T-cell (primary cell): ENCODE measurements around the gene ACOX3. TPM values are rescaled to one million over a fixed set of nuclear protein-coding genes. Genes with fewer than 3 reads are reported as not detected.

Experiments
- ATAC-seq, 4 experiments: fragments of 200-7000 bp in 3 of 4; fragments of 150-1000 bp in 1 of 4; cut with Tn5 transposase; replicated peaks in 1 of 4; 1 replicate in 3 of 4; 2 replicates in 1 of 4; pipeline ENCODE4 v1.10.0; 2021; ENCODE audit warnings: moderate library complexity in 3 of 4, mild to moderate bottlenecking in 2 of 4, moderate number of reproducible peaks in 1 of 4
- CTCF ChIA-PET, 2 donors: fragments of 300-600 bp; sonication (Branson Sonifier 250); formaldehyde crosslinking; loops; one replicate each; lab custom pipeline; 2022; ENCODE audit warnings: antibody characterized with exemption in 2 of 2; lab: Charles Lee
- POLR2A ChIA-PET, 2 donors: fragments of 300-600 bp; sonication (Branson Sonifier 250); formaldehyde crosslinking; loops; one replicate each; lab custom pipeline; 2022; ENCODE audit warnings: antibody characterized with exemption in 2 of 2; lab: Charles Lee
- DNase-seq, 35 experiments: peaks; one replicate each; pipeline versions ENCODE4 v3.0.0 to v3.0.0-alpha.2; 2013 to 2023
- H3K27ac ChIP-seq: one replicate; pipeline ENCODE4 v1.5.1; 2013; ENCODE audit warnings: low read length
- H3K27me3 ChIP-seq, 2 experiments: replicated peaks in 1 of 2; 1 replicate in 1 of 2; 2 replicates in 1 of 2; pipeline versions ENCODE4 v1.6.1 to v1.7.0; 2013; ENCODE audit warnings: low read length in 1 of 2, mixed read lengths in 1 of 2; ENCODE audit not compliant: control insufficient read depth in 2 of 2, insufficient read depth in 2 of 2; ENCODE audit errors: extremely low read depth in 1 of 2
- H3K36me3 ChIP-seq, 2 donors: 1 replicate in 1 of 2; 2 replicates in 1 of 2; pipeline versions ENCODE4 v1.6.1 to v1.7.0; 2013; ENCODE audit warnings: low read length in 1 of 2; ENCODE audit not compliant: control insufficient read depth in 2 of 2, insufficient read depth in 1 of 2; ENCODE audit errors: extremely low read depth in 1 of 2
- H3K4me1 ChIP-seq, 2 experiments: 1 replicate in 1 of 2; 2 replicates in 1 of 2; pipeline versions ENCODE4 v1.6.1 to v1.7.0; 2013; ENCODE audit warnings: low read length in 2 of 2, mixed read lengths in 1 of 2; ENCODE audit not compliant: insufficient read depth in 2 of 2, control insufficient read depth in 1 of 2; ENCODE audit errors: extremely low read depth in 1 of 2
- H3K4me3 ChIP-seq, 2 donors: 1 replicate in 1 of 2; 2 replicates in 1 of 2; pipeline versions ENCODE4 v1.5.1 to v1.7.0; 2013; ENCODE audit warnings: mild to moderate bottlenecking in 2 of 2, low read length in 1 of 2, moderate library complexity in 1 of 2; ENCODE audit not compliant: control insufficient read depth in 1 of 2; ENCODE audit errors: extremely low read depth in 1 of 2
- H3K9me3 ChIP-seq: 2 replicates; pipeline ENCODE4 v1.7.0; 2013
- H3K27ac Mint-ChIP-seq, 2 donors: one replicate each; pipeline ENCODE4 v1.8.0; 2020 to 2021; ENCODE audit warnings: mild to moderate bottlenecking in 2 of 2, mixed read lengths in 2 of 2
- H3K27me3 Mint-ChIP-seq, 2 donors: one replicate each; pipeline ENCODE4 v1.8.0; 2021 to 2022; ENCODE audit warnings: mixed read lengths in 2 of 2
- H3K36me3 Mint-ChIP-seq: one replicate; pipeline ENCODE4 v1.8.0; 2021; ENCODE audit warnings: mixed read lengths
- H3K4me1 Mint-ChIP-seq, 3 donors: one replicate each; pipeline ENCODE4 v1.8.0; 2020 to 2022; ENCODE audit warnings: mixed read lengths in 3 of 3, mild to moderate bottlenecking in 1 of 3
- H3K4me3 Mint-ChIP-seq, 3 donors: one replicate each; pipeline ENCODE4 v1.8.0; 2020 to 2022; ENCODE audit warnings: mild to moderate bottlenecking in 3 of 3, mixed read lengths in 3 of 3, moderate library complexity in 3 of 3
- H3K9me3 Mint-ChIP-seq, 3 donors: one replicate each; pipeline ENCODE4 v1.8.0; 2020 to 2022; ENCODE audit warnings: mixed read lengths in 3 of 3
- WGBS: methylation state at CpG from one replicate; pipeline ENCODE4 v1.1.5; 2013; ENCODE audit warnings: missing lambda C conversion rate; ENCODE audit not compliant: insufficient coverage; 5-methylcytosine and 5-hydroxymethylcytosine counted together
- total RNA-seq, 35 experiments: library from RNA in 6 of 35; stranded (reverse) in 6 of 35; fragments of 120-200 nt in 1 of 35; gene quantifications; one replicate each; pipeline versions ENCODE4 v1.2.1 to v1.2.4 and lab custom pipeline; 2013 to 2026

ACOX3 gene
- total RNA-seq, 5 donors from 2014 or later (not counting 1 experiment from before 2014, with no cell fraction given): 9.4 to 20.7 (median 15.8) TPM

DNA sequence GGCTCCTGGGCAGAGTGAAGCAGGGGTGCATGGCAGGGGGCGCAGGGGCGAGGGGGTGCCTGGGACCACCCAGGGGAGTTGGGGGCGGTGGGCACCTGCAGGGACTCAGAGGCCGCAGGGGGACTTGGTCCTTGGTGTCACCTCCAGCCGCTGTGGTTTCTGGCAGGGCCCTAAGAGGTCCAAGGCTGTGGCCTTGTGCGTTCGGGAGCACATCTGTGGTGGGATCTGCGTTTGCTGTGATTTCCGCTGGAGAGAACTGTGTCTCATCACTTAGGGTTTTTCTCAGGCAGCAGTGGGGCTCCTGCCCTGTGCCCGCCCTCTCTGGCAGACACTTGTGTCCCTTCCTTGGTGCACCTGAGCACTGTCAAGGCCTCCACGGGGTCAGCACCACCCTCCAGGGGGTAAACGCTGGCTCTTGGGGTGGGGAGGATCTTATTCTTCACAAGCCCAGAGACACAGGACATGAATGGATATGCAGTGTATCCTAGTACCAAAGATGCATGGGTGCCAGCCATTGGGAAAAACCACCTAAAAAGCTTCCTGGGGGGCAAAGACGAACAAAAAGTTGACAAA lies 66.5 kb downstream of the ACOX3 start:
- H3K36me3 Mint-ChIP-seq: peaks cover 11% of the 10 kb centered on the region
- no peaks in the 10 kb centered on the region for H3K27me3 ChIP-seq
- no peaks in the 10 kb centered on the region for H3K4me1 Mint-ChIP-seq
- POLR2A ChIA-PET: no interaction called here
- H3K4me1 ChIP-seq: no peaks in the 10 kb centered on the region
- no peaks in the 10 kb centered on the region for H3K9me3 ChIP-seq
- H3K27me3 Mint-ChIP-seq: no peaks in the 10 kb centered on the region
- 93% methylated on average over 8 of the region's 13 CpGs for WGBS
- no peaks in the 10 kb centered on the region for H3K9me3 Mint-ChIP-seq
- CTCF ChIA-PET: no interaction called here
- ATAC-seq (no peak), DNase-seq (no peak)
- no peak overlapping the region for H3K27ac ChIP-seq
- H3K4me3 ChIP-seq: no peak overlapping the region
- no peak overlapping the region for H3K27ac Mint-ChIP-seq
- peaks cover under 1% of the 10 kb centered on the region in 2 donors for H3K36me3 ChIP-seq
- no peak overlapping the region for H3K4me3 Mint-ChIP-seq

GRCh38 chr4:8373270-8373972 lies 67.1 kb downstream of the ACOX3 start:
- Histone ChIP-seq H3K36me3 (no peaks in the 10 kb centered on the region), H3K27me3 (no peaks in the 10 kb centered on the region), H3K4me1 (no peaks in the 10 kb centered on the region), H3K27ac (no peak overlapping the region), H3K9me3 (no peaks in the 10 kb centered on the region), H3K4me3 (no peak overlapping the region)
- no peaks in the 10 kb centered on the region for H3K27me3 Mint-ChIP-seq
- peaks cover 11% of the 10 kb centered on the region for H3K36me3 Mint-ChIP-seq
- CTCF ChIA-PET: no interaction called here
- ATAC-seq: no peak
- H3K9me3 Mint-ChIP-seq: no peaks in the 10 kb centered on the region
- WGBS: 95% methylated on average over 21 of the region's 32 CpGs
- H3K4me3 Mint-ChIP-seq: no peak overlapping the region
- H3K27ac Mint-ChIP-seq: no peak overlapping the region
- POLR2A ChIA-PET: no interaction called here
- DNase-seq: no peak
- no peaks in the 10 kb centered on the region for H3K4me1 Mint-ChIP-seq

DNA sequence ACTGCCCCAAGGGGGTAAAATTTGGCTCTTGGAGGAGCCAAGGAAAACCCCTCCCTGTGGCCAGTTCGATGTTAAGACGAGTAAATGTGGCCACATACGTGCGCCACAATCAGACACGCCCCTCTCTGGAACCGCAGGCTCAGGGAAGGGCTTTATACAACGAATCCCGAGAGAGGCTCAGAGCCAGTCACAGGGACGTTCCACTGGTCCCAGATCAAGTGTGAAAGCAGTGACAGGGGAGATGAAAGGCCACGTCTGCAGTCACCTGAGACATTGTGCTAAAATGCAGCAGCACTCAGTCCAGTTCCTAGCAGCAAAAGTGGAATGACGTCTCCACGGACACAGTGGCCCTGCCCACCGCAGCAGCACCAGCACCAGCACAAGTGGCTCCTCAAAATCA lies 68.0 kb downstream of the ACOX3 start:
- DNase-seq (no peak), ATAC-seq (no peak)
- Histone ChIP-seq H3K27me3 (no peaks in the 10 kb centered on the region), H3K9me3 (no peaks in the 10 kb centered on the region), H3K27ac (no peak overlapping the region), H3K4me1 (no peaks in the 10 kb centered on the region), H3K4me3 (no peak overlapping the region), H3K36me3 (no peaks in the 10 kb centered on the region)
- WGBS: 90% methylated on average over 13 of the region's 13 CpGs
- Mint-ChIP-seq H3K27me3 (no peaks in the 10 kb centered on the region), H3K36me3 (peaks cover 11% of the 10 kb centered on the region), H3K4me3 (no peak overlapping the region), H3K4me1 (no peaks in the 10 kb centered on the region), H3K9me3 (no peaks in the 10 kb centered on the region), H3K27ac (no peak overlapping the region)
- CTCF ChIA-PET: no interaction called here
- POLR2A ChIA-PET: no interaction called here

DNA sequence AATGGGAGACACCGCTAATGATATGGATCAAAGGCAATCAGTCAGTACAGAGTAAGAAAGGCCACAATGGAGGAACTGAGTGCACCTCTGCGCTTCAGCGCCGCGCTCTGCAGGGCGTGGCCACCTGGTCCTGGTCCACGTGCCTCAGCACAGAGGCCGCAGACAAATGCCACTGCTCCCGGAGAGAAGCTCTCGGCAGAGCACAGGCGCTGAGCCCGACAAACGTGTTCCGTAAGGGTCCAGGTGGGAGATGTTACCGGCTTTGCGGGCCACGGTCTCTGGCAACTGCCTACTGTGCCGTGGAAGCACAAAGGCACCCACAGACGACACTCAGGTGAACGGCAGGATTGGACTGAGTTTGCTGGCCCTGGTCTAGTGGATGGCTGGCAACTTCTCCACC lies 68.9 kb downstream of the ACOX3 start:
- Mint-ChIP-seq H3K4me1 (no peaks in the 10 kb centered on the region), H3K27me3 (no peaks in the 10 kb centered on the region), H3K36me3 (peaks cover 14% of the 10 kb centered on the region), H3K4me3 (no peak overlapping the region), H3K27ac (no peak overlapping the region), H3K9me3 (no peaks in the 10 kb centered on the region)
- Histone ChIP-seq H3K4me1 (no peaks in the 10 kb centered on the region), H3K4me3 (no peak overlapping the region), H3K27me3 (no peaks in the 10 kb centered on the region), H3K27ac (no peak overlapping the region), H3K9me3 (no peaks in the 10 kb centered on the region), H3K36me3 (peaks cover 0 to 1% of the 10 kb centered on the region in 2 donors)
- WGBS: 96% methylated on average over 20 of the region's 20 CpGs
- DNase-seq: no peak
- CTCF ChIA-PET: interaction anchor here in 1 of 2 donors (0.9 kb wide), 1 partner anchor 257 kb away, joined by 5 read pairs; no protein-coding TSS in a partner anchor
- POLR2A ChIA-PET: no interaction called here
- no peak for ATAC-seq

GRCh38 chr4:8370835-8371595 lies 69.5 kb downstream of the ACOX3 start:
- H3K4me3 Mint-ChIP-seq: no peak overlapping the region
- DNase-seq (no peak), ATAC-seq (no peak)
- H3K4me1 Mint-ChIP-seq: no peaks in the 10 kb centered on the region
- Histone ChIP-seq H3K4me3 (no peak overlapping the region), H3K36me3 (peaks cover 0 to 4% of the 10 kb centered on the region in 2 donors), H3K9me3 (no peaks in the 10 kb centered on the region), H3K4me1 (no peaks in the 10 kb centered on the region), H3K27ac (no peak overlapping the region), H3K27me3 (no peaks in the 10 kb centered on the region)
- H3K27me3 Mint-ChIP-seq: no peaks in the 10 kb centered on the region
- WGBS: 96% methylated on average over 19 of the region's 24 CpGs
- ChIA-PET CTCF (interaction anchor here in 1 of 2 donors (0.9 kb wide), 1 partner anchor 257 kb away, joined by 5 read pairs; no protein-coding TSS in a partner anchor), POLR2A (no interaction called here)
- no peak overlapping the region for H3K27ac Mint-ChIP-seq
- peaks cover 20% of the 10 kb centered on the region for H3K36me3 Mint-ChIP-seq
- H3K9me3 Mint-ChIP-seq: no peaks in the 10 kb centered on the region

- H3K27me3 Mint-ChIP-seq: no peaks in the 10 kb centered on the region
- H3K4me3 Mint-ChIP-seq: no peak overlapping the region
- DNase-seq: no peak
- Histone ChIP-seq H3K4me3 (no peak overlapping the region), H3K4me1 (no peaks in the 10 kb centered on the region), H3K36me3 (peaks cover 3 to 4% of the 10 kb centered on the region in 2 donors), H3K9me3 (no peaks in the 10 kb centered on the region), H3K27me3 (no peaks in the 10 kb centered on the region), H3K27ac (no peak overlapping the region)
- POLR2A ChIA-PET: no interaction called here
- CTCF ChIA-PET: interaction anchor here in 1 of 2 donors (0.9 kb wide), 1 partner anchor 256 kb away, joined by 5 read pairs; no protein-coding TSS in a partner anchor
- H3K4me1 Mint-ChIP-seq: no peaks in the 10 kb centered on the region
- H3K36me3 Mint-ChIP-seq: peaks cover 26% of the 10 kb centered on the region
- WGBS: 89% methylated on average over 11 of the region's 16 CpGs
- H3K27ac Mint-ChIP-seq: no peak overlapping the region
- ATAC-seq: no peak
- H3K9me3 Mint-ChIP-seq: no peaks in the 10 kb centered on the region
These were observed 70.3 kb downstream of the ACOX3 start for GRCh38 chr4:8370106-8370787.
